ENCODE results near the gene IKZF3. TPM values are rescaled to one million over a fixed set of nuclear protein-coding genes. Genes with fewer than 3 reads are reported as not detected.
"Not testable (repeated sequence)": the region's sequence is repeated elsewhere in the genome, so short reads cannot be mapped to it uniquely, and the experiment has no call there.

IKZF3 gene
- total RNA-seq, 1 experiment from 2014 or later: not detected

DNA sequence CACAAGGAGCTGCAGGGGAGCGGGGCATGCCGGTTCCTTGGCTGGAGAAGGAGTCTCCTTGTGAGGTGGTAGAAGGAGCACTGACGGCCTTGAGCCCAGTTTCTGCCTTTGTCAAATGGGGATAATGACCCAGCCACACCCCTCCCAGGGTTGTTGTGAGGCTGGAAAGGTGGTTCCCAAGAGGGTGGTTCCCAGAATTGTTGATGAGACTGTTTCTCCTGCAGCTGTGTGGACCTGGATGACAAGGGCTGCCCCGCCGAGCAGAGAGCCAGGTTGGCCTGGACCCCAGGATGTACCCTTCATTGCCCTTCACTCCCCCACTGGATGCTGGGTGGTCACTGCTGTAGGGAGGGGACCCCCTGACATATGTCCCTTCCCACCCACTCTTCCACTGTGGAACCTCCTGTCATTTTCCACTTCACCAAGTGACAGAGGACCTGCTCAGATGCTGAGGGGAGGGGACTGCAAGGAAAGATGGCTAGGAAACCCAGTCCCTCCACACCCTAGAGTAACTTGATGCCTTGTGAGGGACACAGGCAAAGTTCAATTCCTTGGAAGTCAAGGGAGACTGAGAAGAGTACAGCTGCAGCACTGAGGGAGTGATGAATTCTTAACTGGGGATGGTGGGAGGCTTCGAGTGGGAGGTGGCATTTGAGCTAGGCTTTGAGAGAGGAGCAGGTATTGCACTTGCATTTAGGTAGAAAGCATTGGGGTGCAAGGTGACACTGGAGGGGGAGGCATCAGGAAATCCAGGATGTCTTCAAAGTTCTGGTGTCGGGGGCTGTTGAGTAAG is 144.4 kb downstream of the IKZF3 start:
- DNase-seq (ENCODE audit: low read depth in 1 of 2, low spot score in 2 of 2): no peak
- Histone ChIP-seq H3K27ac (no peak overlapping the region), H3K27me3 (replicated peaks) (no peaks in the 10 kb centered on the region), H3K4me1 (replicated peaks) (no peaks in the 10 kb centered on the region), H3K4me3 (no peak overlapping the region), H3K9me3 (replicated peaks) (no peaks in the 10 kb centered on the region), H3K36me3 (peaks cover 39% of the 10 kb centered on the region)

DNA sequence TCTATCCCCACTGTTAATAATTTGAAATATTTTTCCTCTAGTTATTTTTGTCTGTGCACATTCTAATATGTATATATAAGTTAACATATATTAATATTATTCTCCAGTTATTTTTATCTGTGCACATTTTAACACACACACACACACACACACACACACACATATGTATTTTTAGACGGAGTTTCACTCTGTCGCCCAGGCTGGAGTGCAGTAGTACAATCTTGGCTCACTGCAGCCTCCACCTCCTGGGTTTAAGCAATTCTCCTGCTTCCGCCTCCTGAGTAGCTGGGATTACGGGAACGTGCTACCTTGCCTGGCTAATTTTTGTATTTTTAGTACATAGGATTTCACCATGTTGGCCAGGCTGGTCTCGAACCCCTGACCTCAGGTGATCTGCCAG is 146.5 kb downstream of the IKZF3 start:
- H3K27ac ChIP-seq: no peak overlapping the region
- H3K36me3 ChIP-seq: peaks cover 30% of the 10 kb centered on the region
- DNase-seq (ENCODE audit: low read depth in 1 of 2, low spot score in 2 of 2): no peak
- no peak overlapping the region for H3K4me3 ChIP-seq
- no peaks in the 10 kb centered on the region for H3K9me3 ChIP-seq (replicated peaks)
- no peaks in the 10 kb centered on the region for H3K27me3 ChIP-seq (replicated peaks)
- no peaks in the 10 kb centered on the region for H3K4me1 ChIP-seq (replicated peaks)

DNA sequence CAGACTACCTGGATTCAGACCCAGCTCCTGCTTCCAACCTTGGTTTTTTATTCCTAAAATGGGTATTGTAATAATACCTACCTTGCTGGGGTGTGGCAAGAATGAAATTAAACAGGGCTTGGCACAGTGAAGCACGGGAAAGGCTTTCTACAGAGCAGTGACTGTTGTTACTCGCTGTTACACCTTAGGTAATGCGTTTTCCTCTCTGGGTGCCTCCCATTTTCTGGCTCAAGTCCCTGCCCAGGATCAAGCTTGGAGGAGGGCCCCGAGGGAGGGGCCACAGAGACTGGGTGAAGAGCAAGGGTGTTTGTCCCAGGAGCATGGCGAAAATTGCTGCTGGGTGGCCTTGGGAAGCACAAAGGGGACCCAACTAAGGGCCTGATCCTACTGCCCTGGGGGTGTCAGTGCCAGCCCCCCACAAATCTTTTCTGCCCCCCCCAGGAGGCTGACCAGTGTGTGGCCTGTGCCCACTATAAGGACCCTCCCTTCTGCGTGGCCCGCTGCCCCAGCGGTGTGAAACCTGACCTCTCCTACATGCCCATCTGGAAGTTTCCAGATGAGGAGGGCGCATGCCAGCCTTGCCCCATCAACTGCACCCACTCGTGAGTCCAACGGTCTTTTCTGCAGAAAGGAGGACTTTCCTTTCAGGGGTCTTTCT is 147.1 kb downstream of the IKZF3 start:
- no peak overlapping the region for H3K4me3 ChIP-seq
- no peak for DNase-seq (ENCODE audit: low read depth in 1 of 2, low spot score in 2 of 2)
- H3K27me3 ChIP-seq (replicated peaks): no peaks in the 10 kb centered on the region
- peaks cover 34% of the 10 kb centered on the region for H3K36me3 ChIP-seq
- H3K4me1 ChIP-seq (replicated peaks): no peaks in the 10 kb centered on the region
- no peak overlapping the region for H3K27ac ChIP-seq
- no peaks in the 10 kb centered on the region for H3K9me3 ChIP-seq (replicated peaks)

GRCh38 chr17:39716073-39716818 is 147.9 kb downstream of the IKZF3 start:
- Histone ChIP-seq H3K27me3 (replicated peaks) (no peaks in the 10 kb centered on the region), H3K27ac (no peak overlapping the region), H3K36me3 (peaks cover 40% of the 10 kb centered on the region)

GRCh38 chr17:39715375-39716072 is 148.6 kb downstream of the IKZF3 start:
- H3K27ac ChIP-seq: no peak overlapping the region

More at GRCh38 chr17:39716073-39716818, 147.9 kb downstream of the IKZF3 start:
- no peak for DNase-seq (ENCODE audit: low read depth in 1 of 2, low spot score in 2 of 2)
- Histone ChIP-seq H3K9me3 (replicated peaks) (no peaks in the 10 kb centered on the region), H3K4me1 (replicated peaks) (no peaks in the 10 kb centered on the region), H3K4me3 (no peak overlapping the region)

DNA sequence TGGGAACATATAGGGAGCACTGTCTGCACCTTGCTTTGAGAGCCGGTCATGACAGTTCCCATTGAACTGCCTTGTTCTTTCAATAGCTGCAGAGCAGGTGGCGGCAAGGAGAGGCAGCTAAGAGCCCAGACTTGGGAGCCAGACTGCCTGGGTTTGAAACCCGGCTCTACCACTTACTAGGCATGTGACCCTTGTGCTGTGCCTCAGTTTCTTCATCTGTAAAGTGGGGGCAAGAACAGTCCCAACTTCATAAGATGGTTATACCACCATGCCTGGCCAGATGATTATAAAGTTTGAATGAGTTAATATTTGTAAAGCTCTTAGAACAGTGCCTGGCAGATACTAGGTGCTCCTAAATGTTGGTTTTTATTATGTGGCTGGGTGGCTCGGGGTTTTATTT is 149.9 kb downstream of the IKZF3 start:
- no peak overlapping the region for H3K27ac ChIP-seq
- H3K4me1 ChIP-seq (replicated peaks): no peaks in the 10 kb centered on the region
- H3K4me3 ChIP-seq: no peak overlapping the region
- no peaks in the 10 kb centered on the region for H3K9me3 ChIP-seq (replicated peaks)
- no peaks in the 10 kb centered on the region for H3K27me3 ChIP-seq (replicated peaks)
- peaks cover 54% of the 10 kb centered on the region for H3K36me3 ChIP-seq
- no peak for DNase-seq (ENCODE audit: low read depth in 1 of 2, low spot score in 2 of 2)

More at GRCh38 chr17:39715375-39716072, 148.6 kb downstream of the IKZF3 start:
- H3K9me3 ChIP-seq (replicated peaks): no peaks in the 10 kb centered on the region
- DNase-seq (ENCODE audit: low read depth in 1 of 2, low spot score in 2 of 2): no peak
- H3K27me3 ChIP-seq (replicated peaks): no peaks in the 10 kb centered on the region
- no peaks in the 10 kb centered on the region for H3K4me1 ChIP-seq (replicated peaks)
- H3K36me3 ChIP-seq: peaks cover 44% of the 10 kb centered on the region
- H3K4me3 ChIP-seq: no peak overlapping the region

DNA sequence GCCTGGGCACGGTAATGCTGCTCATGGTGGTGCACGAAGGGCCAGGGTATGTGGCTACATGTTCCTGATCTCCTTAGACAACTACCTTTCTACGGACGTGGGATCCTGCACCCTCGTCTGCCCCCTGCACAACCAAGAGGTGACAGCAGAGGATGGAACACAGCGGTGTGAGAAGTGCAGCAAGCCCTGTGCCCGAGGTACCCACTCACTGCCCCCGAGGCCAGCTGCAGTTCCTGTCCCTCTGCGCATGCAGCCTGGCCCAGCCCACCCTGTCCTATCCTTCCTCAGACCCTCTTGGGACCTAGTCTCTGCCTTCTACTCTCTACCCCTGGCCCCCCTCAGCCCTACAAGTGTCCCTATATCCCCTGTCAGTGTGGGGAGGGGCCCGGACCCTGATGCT is 152.3 kb downstream of the IKZF3 start:
- no peaks in the 10 kb centered on the region for H3K4me1 ChIP-seq (replicated peaks)
- no peak overlapping the region for H3K4me3 ChIP-seq
- H3K27ac ChIP-seq: no peak overlapping the region
- peaks cover 73% of the 10 kb centered on the region for H3K36me3 ChIP-seq
- no peaks in the 10 kb centered on the region for H3K9me3 ChIP-seq (replicated peaks)
- DNase-seq (ENCODE audit: low read depth in 1 of 2, low spot score in 2 of 2): no peak
- no peaks in the 10 kb centered on the region for H3K27me3 ChIP-seq (replicated peaks)

DNA sequence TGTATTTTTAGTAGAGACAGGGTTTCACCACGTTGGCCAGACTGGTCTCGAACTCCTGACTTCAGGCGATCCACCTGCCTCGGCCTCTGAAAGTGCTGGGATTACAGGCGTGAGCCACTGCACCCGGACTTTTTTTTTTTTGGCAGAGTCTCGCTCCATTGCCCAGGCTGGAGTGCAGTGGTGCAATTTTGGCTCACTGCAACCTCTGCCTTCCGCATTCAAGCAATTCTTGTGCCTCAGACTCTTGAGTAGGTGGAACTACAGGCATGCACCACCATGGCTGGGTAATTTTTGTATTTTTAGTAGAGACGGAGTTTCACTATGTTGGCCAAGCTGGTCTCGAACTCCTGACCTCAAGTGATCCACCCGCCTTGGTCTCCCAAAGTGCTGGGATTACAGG is 153.0 kb downstream of the IKZF3 start:
- not testable (repeated sequence) for H3K4me3 ChIP-seq; H3K4me1 ChIP-seq (replicated peaks); H3K9me3 ChIP-seq (replicated peaks); H3K27me3 ChIP-seq (replicated peaks); H3K27ac ChIP-seq; DNase-seq (ENCODE audit: low read depth in 1 of 2, low spot score in 2 of 2)
- H3K36me3 ChIP-seq: peaks cover 66% of the 10 kb centered on the region

DNA sequence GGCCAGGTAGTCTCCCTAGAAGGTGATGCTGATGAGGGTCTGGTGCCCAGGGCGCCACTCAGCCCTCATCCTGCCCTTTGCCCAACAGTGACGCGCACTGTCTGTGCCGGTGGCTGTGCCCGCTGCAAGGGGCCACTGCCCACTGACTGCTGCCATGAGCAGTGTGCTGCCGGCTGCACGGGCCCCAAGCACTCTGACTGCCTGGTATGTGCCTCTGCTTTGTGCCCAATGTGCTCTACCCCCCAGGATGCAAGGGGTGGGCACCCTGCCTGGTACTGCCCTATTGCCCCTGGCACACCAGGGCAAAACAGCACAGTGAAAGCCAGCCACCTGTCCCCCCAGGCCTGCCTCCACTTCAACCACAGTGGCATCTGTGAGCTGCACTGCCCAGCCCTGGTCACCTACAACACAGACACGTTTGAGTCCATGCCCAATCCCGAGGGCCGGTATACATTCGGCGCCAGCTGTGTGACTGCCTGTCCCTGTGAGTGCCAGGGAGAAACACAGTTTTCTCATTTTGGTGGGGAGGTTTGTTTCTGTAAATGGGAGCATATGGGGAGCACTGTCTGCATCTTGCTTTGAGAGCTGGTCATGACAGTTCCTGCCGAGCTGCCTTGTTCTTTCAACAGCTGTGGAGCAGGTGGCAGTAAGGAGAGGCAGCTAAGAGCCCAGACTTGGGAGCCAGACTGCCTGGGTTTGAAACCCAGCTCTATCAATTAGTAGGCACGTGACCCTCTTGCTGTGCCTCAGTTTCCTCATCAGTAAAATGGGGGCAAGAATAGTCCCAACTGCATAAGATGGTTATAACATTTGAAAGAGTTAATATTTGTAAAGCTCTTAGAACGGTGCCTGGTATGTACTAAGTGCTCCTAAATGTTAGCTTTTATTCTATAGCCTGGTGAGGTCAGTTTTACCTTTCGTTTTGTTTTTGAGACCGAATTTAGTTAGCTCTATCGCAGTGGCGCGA is 153.8 kb downstream of the IKZF3 start:
- Histone ChIP-seq H3K27ac (no peak overlapping the region), H3K27me3 (replicated peaks) (no peaks in the 10 kb centered on the region), H3K4me3 (no peak overlapping the region), H3K9me3 (replicated peaks) (no peaks in the 10 kb centered on the region), H3K4me1 (replicated peaks) (no peaks in the 10 kb centered on the region), H3K36me3 (peaks cover 58% of the 10 kb centered on the region)
- no peak for DNase-seq (ENCODE audit: low read depth in 1 of 2, low spot score in 2 of 2)

DNA sequence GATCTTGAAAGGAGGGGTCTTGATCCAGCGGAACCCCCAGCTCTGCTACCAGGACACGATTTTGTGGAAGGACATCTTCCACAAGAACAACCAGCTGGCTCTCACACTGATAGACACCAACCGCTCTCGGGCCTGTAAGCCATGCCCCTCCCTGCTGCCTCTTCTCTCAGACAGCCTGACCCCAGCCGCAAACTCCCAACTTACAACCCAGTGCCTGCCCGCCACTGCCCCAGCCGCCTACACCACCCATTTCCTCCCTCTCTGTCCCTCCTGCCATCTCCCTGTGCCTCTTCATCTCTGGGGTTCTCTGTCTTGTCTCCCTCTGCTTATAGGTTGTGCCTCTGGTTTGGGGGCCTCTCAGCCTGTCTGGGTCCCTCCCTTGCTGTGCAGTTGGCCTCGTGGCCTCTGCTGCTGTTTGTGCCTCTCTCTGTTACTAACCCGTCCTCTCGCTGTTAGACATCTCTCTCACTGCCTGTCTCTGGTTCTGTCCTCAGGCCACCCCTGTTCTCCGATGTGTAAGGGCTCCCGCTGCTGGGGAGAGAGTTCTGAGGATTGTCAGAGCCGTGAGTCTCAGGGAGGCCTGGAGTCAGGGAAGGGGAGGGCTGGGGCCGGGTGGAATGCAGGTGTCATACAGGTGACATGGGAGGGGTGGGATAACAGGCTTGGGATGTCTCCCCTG is 154.7 kb downstream of the IKZF3 start:
- H3K4me1 ChIP-seq (replicated peaks): no peaks in the 10 kb centered on the region
- H3K9me3 ChIP-seq (replicated peaks): no peaks in the 10 kb centered on the region
- DNase-seq (ENCODE audit: low read depth in 1 of 2, low spot score in 2 of 2): no peak
- peaks cover 56% of the 10 kb centered on the region for H3K36me3 ChIP-seq
- H3K27me3 ChIP-seq (replicated peaks): no peaks in the 10 kb centered on the region
- no peak overlapping the region for H3K27ac ChIP-seq
- H3K4me3 ChIP-seq: no peak overlapping the region
